Dermis blood vessel endothelial cell (primary cell): ENCODE data around the gene PCDHA11. TPM values are rescaled to one million over a fixed set of nuclear protein-coding genes. Genes with fewer than 3 reads are reported as not detected.
A peak's percentile ranks its signal among the peaks of the same experiment; 100 is the strongest.
"Not testable (repeated sequence)": the region's sequence is repeated elsewhere in the genome, so short reads cannot be mapped to it uniquely, and the experiment has no call there.

Source experiments
- DNase-seq: peaks from one replicate; pipeline ENCODE4 v3.0.0; 2010
- total RNA-seq: library from RNA; depleted of rRNA; stranded (reverse); fragments of >200 nt; gene quantifications from 2 replicates; pipeline ENCODE4 v1.2.3, GENCODE V29; 2014

PCDHA11 gene
- total RNA-seq, 1 donor from 2014 or later, result 0.17 TPM

DNA sequence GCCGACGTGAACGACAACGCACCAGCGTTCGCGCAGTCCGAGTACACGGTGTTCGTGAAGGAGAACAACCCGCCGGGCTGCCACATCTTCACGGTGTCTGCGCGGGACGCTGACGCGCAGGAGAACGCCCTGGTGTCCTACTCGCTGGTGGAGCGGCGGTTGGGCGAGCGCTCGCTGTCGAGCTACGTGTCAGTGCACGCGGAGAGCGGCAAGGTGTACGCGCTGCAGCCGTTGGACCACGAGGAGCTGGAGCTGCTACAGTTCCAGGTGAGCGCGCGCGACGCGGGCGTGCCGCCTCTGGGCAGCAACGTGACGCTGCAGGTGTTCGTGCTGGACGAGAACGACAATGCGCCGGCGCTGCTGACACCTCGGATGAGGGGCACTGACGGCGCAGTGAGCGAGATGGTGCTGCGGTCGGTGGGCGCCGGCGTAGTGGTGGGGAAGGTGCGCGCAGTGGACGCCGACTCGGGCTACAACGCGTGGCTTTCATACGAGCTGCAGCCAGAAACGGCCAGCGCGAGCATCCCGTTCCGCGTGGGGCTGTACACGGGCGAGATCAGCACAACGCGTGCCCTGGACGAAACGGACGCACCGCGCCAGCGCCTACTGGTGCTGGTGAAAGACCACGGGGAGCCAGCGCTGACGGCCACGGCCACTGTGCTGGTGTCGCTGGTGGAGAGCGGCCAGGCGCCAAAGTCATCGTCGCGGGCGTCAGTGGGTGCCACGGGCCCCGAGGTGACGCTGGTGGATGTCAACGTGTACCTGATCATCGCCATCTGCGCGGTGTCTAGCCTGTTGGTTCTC is 18.7 kb upstream of the PCDHA11 start:
- DNase-seq, result not testable (repeated sequence)

DNA sequence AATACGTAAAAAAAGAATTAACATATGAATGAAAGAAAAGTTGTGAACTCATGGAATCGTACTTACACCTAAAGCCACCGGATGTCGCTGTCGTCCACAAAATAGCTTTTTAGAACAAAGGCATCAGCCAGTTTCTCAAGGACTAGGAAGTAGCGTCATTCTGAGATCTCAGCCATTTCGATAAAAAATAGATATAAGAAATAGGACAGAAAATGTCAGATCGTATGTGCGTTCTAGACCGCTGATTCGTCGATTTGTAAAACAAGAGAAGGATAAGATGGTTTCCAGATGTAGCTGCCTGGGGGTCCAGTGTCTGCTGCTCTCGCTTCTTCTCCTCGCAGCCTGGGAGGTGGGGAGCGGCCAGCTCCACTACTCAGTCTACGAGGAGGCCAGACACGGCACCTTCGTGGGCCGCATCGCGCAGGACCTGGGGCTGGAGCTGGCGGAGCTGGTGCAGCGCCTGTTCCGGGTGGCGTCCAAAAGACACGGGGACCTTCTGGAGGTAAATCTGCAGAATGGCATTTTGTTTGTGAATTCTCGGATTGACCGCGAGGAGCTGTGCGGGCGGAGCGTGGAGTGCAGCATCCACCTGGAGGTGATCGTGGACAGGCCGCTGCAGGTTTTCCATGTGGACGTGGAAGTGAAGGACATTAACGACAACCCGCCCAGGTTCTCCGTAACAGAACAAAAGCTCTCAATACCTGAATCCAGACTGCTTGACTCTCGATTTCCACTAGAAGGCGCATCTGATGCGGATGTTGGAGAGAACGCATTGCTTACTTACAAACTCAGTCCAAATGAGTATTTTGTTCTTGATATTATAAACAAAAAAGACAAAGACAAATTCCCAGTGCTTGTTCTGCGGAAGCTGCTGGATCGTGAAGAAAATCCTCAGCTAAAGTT is 12.7 kb upstream of the PCDHA11 start, which contains the start of gene PCDHA10:
Gene PCDHA10 (plus strand): TSS at position 126 of the 903 bp plus-strand sequence. CDS start 152 bp downstream, at position 278.
- peak; percentile 27 for DNase-seq

DNA sequence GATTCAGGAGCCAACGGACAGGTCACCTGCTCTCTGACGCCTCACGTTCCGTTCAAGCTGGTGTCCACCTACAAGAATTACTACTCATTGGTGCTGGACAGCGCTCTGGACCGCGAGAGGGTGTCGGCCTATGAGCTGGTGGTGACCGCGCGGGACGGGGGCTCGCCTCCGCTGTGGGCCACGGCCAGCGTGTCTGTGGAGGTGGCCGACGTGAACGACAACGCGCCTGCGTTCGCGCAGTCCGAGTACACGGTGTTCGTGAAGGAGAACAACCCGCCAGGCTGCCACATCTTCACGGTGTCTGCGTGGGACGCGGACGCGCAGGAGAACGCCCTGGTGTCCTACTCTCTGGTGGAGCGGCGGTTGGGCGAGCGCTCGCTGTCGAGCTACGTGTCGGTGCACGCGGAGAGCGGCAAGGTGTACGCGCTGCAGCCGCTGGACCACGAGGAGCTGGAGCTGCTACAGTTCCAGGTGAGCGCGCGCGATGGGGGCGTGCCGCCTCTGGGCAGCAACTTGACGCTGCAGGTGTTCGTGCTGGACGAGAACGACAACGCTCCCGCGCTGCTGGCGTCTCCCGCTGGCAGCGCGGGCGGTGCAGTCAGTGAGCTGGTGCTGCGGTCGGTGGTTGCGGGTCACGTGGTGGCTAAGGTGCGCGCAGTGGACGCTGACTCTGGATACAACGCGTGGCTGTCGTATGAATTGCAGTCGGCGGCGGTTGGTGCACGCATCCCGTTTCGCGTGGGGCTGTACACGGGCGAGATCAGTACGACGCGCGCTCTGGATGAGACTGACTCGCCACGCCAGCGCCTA is 11.4 kb upstream of the PCDHA11 start:
- DNase-seq, result no peak

DNA sequence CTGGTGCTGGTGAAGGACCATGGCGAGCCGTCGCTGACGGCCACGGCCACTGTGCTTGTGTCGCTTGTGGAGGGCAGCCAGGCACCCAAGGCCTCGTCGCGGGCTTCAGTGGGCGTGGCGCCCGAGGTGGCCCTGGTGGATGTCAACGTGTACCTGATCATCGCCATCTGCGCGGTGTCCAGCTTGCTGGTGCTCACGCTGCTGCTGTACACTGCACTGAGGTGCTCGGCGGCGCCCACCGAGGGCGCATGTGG is 10.8 kb upstream of the PCDHA11 start:
- no peak for DNase-seq

DNA sequence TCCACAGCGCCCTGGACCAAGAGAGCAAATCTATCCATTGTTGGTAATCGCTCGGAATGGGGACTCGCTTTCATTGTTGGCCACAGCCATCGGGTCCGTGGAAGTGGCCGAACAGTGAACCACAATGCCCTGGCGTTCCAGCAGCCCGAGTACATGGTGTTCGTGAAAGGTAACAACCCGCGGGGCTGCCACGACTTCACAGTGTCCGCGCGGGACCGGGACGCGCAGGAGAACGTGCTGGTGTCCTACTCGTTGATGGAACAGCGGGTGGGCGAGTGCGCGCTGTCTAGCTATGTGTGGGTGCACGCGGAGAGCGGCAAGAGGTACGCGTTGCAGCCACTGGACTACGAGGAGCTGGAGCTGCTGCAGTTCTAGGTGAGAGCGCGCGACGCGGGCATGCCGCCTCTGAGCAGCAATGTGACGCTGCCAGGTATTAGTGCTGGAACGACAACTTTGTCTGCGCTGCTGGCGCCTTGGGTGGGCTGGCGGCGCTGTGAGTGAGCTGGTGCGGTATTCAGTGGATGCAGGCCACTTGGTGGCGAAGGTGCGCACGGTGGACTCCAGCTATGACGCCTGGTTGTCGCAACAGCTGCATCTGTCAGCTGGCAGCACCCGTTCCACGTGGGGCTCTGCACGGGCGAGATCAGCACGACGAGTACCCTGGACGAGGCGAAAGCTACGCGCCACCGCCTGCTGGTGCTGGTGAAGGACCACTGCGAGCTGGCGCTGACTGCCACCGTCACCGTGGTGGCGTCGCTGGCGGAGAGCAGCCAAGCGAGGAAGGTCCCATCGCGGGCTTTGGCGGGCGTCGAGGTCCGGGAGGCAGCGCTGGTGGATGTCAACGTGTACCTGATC is 6.1 kb upstream of the PCDHA11 start:
- no peak for DNase-seq

DNA sequence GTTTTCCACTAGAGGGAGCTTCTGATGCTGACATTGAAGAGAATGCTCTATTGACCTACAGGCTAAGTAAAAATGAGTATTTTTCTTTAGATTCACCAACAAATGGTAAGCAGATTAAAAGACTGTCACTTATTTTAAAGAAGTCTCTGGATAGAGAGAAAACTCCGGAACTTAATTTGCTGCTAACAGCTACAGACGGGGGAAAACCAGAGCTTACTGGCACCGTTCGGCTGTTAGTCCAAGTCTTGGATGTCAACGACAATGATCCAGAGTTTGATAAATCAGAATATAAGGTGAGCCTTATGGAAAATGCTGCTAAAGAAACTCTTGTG is 764 bp downstream of the PCDHA11 start:
- peak; percentile 5 for DNase-seq

DNA sequence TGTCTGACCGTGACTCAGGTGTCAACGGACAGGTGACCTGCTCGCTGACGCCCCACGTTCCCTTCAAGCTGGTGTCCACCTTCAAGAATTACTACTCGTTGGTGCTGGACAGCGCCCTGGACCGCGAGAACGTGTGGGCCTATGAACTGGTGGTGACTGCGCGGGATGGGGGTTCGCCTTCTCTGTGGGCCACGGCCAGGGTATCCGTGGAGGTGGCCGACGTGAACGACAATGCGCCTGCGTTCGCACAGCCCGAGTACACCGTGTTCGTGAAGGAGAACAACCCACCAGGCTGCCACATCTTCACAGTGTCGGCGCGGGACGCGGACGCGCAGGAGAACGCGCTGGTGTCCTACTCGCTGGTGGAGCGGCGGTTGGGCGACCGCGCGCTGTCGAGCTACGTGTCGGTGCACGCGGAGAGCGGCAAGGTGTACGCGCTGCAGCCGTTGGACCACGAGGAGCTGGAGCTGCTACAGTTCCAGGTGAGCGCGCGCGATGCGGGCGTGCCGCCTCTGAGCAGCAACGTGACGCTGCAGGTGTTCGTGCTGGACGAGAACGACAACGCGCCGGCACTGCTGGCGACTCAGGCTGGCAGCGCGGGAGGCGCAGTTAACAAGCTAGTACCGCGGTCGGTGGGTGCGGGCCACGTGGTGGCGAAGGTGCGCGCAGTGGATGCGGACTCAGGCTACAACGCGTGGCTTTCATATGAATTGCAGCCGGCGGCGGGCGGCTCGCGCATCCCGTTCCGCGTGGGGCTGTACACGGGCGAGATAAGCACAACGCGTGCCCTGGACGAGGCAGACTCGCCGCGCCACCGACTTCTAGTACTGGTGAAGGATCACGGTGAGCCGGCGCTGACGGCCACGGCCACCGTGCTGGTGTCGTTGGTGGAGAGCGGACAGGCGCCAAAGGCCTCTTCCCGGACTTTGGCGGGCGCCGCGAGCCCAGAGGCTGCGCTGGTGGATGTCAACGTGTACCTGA is 1.8 kb downstream of the PCDHA11 start:
- no peak for DNase-seq

DNA sequence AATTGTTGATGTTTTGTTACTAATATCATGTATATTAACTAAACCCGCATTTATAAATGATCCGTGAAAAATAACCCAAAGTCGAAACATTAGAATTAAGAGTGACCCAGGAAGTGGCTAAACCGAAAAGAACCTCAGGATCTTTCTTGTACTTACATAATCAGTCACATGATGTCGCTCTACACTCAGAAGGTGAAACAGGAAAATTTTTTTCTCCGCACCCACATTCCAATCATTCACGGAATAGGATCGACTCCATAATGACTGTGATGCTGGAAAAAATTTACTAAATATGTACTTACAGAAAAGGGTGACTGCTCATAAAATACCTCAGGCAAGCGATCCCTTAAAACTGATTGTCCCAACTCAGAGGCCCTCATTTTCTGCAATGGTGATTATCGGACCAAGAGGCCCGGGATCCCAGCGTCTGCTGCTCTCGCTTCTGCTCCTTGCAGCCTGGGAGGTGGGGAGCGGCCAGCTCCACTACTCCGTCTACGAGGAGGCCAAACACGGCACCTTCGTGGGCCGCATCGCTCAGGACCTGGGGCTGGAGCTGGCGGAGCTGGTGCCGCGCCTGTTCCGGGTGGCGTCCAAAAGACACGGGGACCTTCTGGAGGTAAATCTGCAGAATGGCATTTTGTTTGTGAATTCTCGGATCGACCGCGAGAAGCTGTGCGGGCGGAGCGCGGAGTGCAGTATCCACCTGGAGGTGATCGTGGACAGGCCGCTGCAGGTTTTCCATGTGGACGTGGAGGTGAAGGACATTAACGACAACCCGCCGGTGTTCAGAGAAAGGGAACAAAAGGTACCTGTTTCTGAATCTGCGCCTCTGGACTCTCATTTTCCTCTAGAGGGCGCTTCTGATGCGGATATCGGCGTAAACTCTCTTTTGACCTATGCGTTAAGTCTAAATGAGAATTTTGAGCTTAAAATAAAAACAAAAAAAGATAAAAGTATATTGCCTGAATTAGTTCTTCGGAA is 6.6 kb downstream of the PCDHA11 start, which contains the start of gene PCDHA12:
Gene PCDHA12 (plus strand): TSS at position 224 of the 981 bp plus-strand sequence. CDS start 165 bp downstream, at position 389.
- no peak for DNase-seq

DNA sequence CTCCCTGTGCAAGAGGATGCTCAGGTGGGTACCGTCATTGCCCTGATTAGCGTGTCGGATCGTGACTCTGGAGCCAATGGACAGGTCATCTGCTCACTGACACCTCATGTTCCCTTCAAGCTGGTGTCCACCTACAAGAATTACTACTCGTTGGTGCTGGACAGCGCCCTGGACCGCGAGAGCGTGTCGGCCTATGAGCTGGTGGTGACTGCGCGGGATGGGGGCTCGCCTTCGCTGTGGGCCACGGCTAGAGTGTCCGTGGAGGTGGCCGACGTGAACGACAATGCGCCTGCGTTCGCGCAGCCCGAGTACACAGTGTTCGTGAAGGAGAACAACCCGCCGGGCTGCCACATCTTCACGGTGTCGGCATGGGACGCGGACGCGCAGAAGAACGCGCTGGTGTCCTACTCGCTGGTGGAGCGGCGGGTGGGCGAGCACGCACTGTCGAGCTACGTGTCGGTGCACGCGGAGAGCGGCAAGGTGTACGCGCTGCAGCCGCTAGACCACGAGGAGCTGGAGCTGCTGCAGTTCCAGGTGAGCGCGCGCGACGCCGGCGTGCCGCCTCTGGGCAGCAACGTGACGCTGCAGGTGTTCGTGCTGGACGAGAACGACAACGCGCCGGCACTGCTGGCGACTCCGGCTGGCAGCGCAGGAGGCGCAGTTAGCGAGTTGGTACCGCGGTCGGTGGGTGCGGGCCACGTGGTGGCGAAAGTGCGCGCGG is 7.9 kb downstream of the PCDHA11 start:
- not testable (repeated sequence) for DNase-seq

DNA sequence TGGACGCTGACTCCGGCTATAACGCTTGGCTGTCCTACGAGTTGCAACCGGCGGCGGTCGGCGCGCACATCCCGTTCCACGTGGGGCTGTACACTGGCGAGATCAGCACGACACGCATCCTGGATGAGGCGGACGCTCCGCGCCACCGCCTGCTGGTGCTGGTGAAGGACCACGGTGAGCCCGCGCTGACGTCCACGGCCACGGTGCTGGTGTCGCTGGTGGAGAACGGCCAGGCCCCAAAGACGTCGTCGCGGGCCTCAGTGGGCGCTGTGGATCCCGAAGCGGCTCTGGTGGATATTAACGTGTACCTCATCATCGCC is 8.5 kb downstream of the PCDHA11 start:
- DNase-seq, result no peak

DNA sequence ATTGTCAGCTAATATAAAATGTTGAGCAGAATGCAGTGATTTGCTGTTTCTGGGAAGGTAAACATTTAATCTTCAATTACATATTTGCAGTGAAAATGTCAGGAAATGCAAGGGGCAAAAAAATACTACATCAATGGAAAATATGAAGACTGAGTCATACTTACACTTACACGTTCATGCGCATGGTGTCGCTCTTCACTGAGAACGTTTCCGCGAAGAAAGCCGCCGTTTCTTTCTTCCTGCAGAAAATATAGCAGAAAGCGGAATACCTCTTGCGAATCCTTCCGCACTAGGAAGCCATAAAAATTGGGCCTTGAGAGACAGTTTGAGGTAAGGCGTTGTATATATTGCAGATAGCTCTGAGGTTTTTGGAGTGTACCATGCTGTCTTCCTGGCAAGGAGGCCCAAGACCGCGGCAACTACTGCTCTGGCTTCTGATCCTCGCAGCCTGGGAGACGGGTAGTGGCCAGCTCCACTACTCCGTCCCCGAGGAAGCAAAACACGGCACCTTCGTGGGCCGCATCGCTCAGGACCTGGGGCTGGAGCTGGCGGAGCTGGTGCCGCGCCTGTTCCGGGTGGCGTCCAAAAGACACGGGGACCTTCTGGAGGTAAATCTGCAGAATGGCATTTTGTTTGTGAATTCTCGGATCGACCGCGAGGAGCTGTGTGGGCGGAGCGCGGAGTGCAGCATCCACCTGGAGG is 13.3 kb downstream of the PCDHA11 start, which contains the start of gene PCDHA13:
Gene PCDHA13 (plus strand): TSS at position 236 of the 702 bp plus-strand sequence. CDS start 145 bp downstream, at position 381.
- peak; percentile 5 for DNase-seq

DNA sequence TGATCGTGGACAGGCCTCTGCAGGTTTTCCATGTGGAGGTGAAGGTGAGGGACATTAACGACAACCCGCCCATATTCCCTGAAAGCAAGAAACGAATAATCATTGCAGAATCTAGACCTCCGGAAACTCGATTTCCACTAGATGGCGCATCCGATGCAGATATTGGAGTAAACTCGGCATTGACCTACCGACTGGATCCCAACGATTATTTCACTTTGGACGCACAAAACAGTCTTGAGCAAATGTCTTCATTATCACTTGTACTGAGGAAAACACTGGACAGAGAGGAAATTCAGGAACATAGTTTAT is 13.8 kb downstream of the PCDHA11 start:
- DNase-seq, result no peak

DNA sequence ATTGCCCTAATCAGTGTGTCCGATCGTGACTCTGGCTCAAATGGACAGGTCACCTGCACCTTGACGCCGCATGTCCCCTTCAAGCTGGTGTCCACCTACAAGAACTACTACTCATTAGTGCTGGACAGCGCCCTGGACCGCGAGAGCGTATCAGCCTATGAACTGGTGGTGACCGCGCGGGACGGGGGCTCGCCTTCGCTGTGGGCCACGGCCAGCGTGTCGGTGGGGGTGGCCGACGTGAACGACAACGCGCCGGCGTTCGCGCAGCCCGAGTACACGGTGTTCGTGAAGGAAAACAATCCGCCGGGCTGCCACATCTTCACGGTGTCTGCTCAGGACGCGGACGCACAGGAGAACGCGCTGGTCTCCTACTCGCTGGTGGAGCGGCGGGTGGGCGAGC is 14.6 kb downstream of the PCDHA11 start:
- no peak for DNase-seq

DNA sequence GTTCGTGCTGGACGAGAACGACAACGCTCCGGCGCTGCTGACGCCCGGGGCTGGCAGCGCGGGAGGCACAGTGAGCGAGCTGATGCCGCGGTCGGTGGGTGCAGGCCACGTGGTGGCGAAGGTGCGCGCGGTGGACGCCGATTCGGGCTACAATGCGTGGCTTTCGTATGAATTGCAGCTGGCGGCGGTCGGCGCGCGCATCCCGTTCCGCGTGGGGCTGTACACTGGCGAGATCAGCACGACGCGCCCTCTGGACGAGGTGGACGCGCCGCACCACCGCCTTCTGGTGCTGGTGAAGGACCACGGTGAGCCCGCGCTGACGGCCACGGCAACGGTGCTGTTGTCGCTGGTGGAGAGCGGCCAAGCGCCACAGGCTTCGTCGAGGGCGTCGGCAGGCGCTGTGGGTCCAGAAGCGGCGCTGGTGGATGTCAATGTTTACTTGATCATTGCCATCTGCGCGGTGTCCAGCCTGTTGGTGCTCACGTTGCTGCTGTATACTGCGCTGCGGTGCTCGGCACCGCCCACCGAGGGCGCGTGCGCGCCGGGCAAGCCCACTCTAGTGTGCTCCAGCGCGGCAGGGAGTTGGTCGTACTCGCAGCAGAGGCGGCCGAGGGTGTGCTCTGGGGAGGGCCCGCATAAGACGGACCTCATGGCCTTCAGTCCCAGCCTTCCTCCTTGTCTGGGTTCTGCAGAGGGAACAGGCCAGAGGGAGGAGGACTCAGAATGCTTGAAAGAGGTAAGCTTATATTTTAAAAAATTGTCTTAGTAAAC is 15.4 kb downstream of the PCDHA11 start:
- no peak for DNase-seq

DNA sequence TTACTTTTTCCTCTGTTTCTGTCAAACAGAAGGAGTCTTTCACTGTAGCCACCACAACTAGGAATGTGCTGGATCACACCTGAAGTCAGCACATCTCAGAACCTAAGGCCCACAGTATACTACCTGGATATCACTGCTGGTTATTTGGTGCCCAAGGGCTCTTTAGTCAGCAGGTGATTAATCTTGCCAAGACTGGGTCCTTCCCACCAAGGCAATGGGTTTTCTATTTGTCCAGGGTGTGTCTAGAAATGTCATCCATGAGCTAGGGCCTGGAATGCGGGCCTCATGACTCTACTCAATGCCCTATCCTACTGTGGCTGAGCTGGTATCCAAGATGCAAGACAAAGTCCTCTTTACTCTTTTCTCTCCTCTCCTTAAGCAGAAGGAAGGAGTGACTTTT is 47.6 kb downstream of the PCDHA11 start:
- no peak for DNase-seq
